HS-27A (cell line): ENCODE data around the gene SCT.

Source experiments
- DNase-seq: peaks from one replicate; pipeline ENCODE4 v3.0.0-alpha.2; 2012; ENCODE audit warnings: low read depth, missing footprints

The SCT gene

DNA sequence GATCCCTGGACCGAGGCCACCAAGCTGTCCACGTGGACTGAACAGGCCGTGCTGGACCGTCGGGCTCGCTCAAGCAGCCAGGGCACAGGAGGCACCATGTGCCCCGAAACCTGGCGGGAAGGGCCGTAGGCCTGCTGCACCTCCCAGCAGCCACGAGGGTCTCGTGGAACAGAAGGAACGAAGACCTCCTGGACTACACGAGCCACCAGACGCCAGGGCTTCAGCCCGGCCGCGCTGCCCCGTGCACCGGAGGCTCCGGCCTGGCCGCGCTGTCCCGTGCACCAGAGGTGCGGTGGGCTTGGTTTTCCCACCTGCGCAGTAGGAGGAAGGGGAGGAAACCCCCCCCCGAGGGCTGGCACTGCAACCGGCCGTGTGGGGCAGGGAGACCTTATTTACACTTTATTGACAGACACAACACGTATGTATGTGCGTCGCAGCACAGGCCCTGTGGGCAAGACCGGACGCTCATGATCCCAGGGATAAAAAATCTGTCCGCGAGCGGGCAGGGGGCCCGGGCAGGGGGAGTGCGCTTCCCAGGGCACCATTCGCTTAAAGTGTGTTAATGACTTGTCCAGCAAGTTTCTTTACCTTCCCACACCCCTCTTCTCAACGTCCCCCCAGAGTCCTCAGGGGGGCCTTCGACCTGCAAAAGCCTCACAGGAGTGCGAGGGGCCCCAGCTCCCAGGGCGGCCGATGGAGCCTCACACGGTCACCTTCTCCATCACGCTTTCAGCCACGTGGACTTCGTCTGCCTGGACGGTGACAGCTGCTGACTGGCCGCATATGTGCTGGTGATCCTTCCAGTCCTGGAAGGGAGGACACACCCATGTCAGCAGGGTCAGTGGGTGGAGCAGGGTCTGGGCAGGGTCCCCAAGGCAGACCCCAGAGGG, 17.1 kb upstream of the SCT start:
- DNase-seq: no peak

DNA sequence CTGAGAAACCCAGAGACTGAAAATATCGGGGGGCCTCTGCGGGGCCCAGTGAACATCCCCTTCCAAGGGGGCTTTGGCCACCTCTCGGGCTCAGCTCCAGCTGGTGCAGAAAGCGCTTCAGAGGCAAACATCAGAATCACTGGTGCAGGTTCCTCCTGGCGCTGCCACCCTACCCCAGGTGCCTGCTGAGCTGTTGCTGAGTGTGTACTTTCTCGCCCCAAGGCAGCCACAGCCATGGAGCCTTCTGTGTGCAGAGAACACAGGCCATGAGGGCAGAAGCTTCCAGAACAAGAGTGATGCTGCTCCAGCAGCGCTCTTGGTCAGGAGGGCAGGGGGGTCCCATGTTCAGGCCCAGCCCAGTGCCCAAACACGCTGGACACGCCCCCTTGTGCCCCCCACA, 16.4 kb upstream of the SCT start:
- DNase-seq: no peak

DNA sequence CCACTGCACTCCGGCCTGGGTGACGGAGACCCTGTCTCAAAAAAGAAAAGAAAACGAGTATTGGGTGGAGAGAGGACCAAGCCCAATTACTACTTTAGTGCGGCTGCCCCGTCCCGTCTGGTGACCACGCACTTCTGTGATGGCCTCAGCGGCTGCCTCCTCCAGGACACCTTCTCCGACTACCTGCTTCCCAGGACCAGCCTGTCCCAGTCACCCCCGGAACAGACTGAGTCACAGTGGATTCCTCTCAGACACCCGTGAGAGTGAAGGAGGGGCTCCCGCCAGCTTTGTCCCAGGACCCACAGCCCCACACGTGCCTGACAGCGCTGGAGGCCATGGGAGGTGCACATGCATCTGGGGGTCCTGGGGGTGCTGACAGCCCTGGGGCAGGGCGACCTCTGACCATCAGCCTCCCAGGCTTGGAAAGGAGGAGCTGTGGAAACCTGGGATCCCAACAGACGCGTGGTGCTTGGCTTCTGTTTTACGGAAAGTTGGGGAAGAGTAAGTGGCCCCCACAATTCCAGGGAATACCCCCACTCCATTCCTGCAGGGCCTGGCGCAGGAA, 14.9 kb upstream of the SCT start:
- no peak for DNase-seq

DNA sequence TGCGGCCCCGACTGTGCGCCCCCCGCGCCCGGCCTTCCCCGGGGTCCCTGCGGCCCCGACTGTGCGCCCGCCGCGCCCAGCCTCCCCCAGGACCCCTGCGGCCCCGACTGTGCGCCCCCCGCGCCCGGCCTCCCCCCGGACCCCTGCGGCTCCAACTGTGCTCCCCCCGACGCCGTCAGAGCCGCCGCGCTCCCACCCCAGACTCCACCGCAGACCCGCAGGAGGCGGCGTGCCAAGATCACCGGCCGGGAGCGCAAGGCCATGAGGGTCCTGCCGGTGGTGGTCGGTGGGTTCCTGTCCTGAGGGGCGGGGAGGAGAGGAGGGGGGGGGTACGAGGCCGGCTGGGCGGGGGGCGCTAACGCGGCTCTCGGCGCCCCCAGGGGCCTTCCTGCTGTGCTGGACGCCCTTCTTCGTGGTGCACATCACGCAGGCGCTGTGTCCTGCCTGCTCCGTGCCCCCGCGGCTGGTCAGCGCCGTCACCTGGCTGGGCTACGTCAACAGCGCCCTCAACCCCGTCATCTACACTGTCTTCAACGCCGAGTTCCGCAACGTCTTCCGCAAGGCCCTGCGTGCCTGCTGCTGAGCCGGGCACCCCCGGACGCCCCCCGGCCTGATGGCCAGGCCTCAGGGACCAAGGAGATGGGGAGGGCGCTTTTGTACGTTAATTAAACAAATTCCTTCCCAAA, 13.2 kb upstream of the SCT start:
- DNase-seq: no peak

DNA sequence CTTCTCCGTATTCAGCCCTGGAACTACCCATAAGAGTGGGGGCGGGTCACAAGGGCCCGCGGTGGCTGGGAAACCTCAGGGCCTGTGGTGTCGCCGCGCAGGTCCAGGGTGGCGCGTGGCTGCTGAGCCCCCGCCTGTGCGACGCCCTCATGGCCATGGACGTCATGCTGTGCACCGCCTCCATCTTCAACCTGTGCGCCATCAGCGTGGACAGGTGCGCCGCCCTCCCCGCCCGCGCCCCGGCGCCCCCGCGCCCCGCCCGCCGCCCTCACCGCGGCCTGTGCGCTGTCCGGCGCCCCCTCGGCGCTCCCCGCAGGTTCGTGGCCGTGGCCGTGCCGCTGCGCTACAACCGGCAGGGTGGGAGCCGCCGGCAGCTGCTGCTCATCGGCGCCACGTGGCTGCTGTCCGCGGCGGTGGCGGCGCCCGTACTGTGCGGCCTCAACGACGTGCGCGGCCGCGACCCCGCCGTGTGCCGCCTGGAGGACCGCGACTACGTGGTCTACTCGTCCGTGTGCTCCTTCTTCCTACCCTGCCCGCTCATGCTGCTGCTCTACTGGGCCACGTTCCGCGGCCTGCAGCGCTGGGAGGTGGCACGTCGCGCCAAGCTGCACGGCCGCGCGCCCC, 12.5 kb upstream of the SCT start:
- no peak for DNase-seq

DNA sequence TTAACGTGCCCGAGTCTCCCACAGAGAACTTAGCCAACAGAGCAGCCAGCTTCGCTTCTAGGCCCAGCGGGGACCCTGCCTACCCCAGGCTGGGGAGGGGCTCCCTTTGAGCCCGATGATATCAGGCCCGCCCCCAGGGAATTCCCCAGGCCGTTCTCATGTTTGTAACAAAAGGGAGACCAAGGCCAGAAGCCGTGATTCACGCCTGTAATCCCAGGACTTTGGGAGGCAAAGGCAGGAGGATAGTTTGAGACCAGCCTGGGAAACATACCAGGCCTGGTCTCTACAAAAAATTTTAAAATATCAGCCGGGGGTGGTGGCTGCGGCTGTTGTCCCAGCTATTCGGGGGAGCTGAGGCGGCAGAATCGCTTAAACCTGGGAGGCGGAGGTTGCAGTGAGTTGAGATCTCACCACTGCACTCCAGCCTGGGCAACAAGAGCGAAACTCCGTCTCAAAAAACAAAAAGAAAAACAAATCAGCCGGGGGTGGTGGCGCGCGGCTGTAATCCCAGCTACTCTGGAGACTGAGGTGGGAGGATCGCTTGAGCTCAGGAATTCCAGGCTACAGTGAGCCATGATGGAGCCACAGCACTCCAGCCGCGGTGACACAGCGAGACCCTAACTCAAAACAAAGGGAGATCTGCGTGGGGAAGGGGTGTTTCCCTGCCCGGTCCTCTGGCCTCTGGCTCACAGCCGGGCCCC, 11.8 kb upstream of the SCT start:
- DNase-seq: no peak

DNA sequence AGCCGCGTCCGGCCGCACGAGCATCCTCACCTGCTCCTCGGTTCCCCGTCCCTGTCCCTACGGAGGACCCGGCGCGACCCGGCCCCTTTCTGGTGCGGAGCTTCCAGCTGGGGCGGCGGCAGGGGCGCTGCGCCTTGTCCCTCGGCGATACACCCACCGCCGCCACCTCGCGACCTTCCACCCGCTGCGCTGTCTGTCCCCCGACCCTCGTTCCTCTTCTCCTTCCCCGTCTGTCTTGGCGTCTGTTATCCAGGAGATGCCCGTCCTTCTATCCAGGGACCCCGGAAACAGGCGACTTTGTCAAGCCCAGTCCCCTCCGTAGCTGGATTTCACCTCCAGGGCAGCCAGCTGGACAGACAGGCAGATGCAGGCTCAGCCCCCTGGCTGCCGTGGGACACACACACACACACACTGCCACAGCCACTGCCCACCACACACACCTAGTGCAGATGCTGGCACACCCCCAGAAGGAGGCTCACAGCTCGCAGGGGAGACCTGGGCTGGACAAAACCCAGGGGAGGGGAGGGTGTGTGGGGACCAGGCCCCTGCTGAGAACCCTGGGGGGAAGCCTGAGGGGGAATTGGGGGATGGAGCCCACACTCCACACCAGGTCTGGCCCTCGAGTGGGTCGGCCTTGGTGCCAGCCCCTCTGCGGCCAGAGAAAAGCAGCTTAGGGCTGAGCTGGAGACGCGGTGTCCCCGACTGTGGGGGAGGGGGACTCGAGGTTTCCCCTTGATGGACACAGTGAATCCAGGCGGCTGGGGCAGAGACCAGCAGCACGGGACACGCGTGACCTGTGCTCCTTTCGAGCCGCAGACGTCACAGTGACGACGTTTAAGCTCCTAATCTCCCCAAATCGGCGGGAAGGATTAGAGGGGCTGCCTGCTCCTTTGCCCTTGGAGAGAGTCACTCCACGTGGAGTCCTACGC, 10.9 kb upstream of the SCT start:
- DNase-seq: no peak

DNA sequence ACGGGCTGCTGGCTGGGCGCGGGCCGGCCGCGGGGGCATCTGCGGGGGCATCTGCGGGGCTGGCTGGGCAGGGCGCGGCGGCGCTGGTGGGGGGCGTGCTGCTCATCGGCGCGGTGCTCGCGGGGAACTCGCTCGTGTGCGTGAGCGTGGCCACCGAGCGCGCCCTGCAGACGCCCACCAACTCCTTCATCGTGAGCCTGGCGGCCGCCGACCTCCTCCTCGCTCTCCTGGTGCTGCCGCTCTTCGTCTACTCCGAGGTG, 10.3 kb upstream of the SCT start:
- no peak for DNase-seq

DNA sequence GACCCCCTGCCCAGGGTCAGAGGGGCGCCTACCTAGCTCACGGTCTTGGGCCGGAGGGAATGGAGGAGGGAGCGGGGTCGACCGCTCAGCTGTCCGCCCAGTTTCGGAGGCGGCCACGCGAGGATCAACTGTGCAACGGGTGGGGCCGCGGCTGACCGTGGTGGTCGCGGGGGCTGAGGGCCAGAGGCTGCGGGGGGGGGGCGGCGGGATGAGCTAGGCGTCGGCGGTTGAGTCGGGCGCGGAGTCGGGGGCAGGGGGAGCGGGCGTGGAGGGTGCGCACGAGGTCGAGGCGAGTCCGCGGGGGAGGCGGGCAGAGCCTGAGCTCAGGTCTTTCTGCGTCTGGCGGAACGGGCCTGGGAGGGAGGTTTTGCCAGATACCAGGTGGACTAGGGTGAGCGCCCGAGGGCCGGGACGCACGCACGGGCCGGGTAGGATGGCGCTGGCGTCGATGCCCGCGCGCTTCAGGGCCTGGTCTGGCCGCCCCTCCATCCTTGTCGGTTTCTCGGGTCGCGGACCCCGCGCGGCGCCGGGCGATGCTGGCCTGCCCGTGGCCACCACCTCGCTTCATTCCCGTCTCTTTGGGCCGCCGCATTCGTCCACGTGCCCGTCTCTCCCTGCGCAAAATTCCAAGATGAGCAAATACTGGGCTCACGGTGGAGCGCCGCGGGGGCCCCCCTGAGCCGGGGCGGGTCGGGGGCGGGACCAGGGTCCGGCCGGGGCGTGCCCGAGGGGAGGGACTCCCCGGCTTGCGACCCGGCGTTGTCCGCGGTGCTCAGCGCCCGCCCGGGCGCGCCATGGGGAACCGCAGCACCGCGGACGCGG, 9.7 kb upstream of the SCT start, which contains the start of gene DRD4:
DRD4 (plus strand) TSS at position 759 of the 822 bp plus-strand sequence; CDS start at position 795, 36 bp downstream.
- DNase-seq: no peak

DNA sequence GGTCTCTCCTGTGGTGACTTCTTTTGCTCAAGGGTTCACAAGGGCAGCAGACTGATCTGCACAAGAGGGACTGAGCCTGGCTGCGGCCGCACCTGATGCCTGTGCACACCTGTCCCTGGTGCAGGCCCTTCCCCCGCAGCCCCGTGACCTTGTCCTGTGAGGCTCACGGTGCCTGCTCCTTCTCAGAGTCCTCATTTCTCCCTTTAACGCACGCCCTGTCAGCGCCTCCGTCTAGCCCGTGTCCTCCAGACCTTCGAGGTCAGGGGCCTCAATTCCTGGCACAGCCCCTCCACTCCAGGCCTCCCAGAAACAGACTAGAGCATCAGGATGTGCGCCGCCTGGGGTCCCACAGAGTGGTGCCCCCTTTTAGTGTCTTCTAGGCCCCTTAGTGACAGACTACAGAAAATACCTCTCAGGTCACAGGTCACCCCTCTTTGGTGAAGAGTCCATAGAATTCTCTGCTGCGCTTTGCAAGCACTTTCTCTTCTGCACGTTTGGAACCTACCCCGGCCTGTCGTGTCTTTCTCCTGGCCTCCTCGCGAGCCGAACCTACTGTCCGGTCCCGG, 9.0 kb upstream of the SCT start:
- no peak for DNase-seq

DNA sequence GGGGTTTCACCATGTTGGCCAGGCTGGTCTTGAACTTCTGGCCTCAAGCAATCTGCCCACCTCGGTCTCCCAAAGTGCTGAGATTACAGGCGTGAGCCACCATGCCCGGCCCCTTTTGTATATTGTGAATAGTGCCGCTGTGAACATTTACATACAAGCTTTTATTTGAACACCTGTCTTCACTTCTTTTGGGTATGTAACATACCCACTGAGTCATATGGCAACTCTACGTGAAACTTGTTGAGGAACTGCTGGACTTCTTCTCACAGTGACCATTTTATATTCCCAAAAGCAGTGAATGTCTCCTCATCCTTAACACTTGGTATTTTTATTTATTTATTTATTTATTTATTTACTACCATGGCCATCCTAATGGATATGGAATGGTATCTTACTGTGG, 3.9 kb upstream of the SCT start:
- no peak for DNase-seq

DNA sequence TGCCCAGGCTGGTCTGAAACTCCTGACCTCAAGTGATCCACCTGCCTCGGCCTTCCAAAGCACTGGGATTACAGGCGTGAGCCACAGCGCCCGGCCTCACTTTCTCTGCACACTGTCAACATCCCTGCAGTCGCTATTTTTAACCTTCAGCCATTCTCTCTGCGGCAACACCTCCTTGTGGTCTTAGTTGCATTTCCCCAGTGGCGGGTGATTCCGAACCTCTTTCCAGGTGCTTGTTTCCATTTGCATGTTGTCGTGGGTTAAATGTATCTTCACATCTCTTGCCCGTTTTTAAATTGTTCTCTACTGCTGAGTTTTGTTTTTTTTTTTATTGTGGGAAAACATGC, 2.2 kb upstream of the SCT start:
- no peak for DNase-seq

DNA sequence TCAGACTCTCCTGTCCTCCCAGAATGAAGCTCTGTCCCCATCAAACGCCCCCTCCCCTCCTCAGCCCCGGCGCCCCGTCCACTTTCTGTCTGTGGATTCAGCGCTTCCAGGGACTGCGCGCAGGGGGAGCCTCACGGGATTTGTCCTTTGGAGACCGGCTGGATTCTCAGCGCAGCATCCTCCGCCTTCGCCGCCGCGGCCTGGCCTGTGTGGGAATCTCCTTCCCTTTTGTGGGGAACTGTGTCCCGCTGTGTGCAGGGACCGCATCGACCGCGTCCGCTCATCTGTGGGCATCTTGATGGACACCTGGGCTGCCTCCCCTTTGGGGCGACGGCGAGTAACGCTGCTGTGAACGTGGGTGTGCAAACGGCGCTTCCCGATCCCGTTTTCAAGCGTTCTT, 1.1 kb upstream of the SCT start:
- DNase-seq: no peak

DNA sequence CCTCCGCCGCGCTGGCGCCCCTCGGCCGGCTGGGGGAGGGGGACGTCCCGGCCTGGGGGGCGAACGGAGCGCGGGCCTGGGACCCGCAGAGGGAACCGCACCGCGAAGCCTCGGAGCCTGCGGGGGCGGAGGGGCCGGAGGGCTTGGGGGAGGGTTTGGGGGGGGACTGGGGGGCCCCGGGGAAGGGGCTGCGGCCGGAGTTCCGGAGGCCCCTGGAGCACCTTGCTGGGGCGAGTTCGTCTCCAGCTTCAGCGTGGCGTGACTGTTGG, 261 bp upstream of the SCT start:
- no peak for DNase-seq

DNA sequence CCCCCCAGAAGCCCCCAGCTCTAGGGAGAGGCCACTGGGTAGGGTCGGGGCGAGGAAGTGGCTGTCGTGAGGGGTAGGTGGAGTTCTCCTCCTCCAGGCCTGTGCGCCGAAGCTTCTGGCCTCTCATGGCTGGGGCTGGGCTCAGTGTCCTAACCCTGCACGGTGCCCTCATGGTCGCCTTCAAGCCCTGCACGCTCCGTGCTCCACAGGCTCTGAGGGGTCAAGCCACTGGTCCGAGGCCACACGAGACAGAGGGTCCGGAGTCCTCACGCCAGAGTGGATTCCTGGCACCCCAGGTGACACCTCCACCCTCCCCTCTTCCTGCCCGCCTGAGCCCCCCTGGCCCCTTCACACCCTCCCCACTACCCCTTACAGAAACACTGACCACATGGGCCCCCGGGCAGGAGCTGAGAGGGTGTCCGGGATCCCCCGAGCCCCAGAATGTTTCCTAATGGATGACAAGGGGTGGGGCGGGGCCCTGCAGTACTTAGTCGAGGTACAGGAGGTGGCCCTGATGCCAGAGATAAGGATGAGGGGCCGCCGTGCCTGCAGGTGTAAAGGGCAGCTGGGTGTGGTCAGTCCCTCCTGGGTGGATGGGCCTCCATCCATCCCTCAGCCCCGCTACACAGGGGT, 1.2 kb downstream of the SCT start:
- DNase-seq: no peak

DNA sequence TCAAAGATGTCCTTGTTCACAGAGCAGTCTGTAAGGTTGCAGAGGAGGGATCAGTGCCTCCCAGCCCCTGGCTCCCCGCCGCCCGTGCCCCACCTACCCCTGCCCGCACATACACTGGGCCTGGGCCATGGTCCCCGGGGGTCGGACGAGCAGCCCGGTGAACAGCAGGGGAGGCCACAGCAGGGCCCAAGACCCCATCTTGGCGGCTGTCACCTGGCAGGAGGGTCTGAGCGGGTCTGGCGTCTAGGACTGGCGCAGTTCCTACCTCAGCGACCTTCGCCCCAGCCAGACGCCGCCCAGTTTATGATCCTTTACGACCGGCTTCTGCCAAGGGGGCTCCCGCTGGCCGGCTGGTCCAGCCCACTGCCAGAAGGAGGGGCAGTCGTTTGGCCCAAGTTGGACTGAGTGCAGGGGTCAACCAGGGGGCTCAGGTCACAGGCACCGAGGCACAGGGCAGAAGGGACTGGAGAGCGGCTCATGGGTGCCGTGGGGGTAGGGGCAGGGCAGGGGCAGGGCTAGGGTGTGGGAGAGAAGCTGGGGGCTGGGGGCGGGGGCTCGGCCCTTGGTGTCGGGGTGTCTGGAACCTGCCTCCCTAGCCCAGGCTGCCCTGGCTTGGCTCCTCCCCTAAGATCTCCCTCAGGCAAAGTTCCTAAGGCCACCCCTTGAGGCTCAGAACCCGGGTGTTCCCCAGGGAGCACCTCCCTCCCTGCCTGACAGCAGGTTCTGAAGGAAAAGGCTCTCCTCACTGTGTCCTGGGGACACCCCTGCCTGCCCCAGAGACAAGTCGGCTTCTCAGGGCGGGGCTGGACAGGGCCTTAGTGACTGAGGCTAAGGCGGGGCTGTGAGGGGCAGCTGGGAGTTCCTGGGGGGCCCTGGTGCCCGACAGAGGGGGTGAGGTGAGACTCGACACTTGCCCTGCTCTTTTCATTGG, 2.0 kb downstream of the SCT start, which contains the start of gene CDHR5:
CDHR5 (minus strand) TSS at position 251 of the 931 bp plus-strand sequence; CDS start at position 198, 53 bp downstream.
- DNase-seq: no peak

DNA sequence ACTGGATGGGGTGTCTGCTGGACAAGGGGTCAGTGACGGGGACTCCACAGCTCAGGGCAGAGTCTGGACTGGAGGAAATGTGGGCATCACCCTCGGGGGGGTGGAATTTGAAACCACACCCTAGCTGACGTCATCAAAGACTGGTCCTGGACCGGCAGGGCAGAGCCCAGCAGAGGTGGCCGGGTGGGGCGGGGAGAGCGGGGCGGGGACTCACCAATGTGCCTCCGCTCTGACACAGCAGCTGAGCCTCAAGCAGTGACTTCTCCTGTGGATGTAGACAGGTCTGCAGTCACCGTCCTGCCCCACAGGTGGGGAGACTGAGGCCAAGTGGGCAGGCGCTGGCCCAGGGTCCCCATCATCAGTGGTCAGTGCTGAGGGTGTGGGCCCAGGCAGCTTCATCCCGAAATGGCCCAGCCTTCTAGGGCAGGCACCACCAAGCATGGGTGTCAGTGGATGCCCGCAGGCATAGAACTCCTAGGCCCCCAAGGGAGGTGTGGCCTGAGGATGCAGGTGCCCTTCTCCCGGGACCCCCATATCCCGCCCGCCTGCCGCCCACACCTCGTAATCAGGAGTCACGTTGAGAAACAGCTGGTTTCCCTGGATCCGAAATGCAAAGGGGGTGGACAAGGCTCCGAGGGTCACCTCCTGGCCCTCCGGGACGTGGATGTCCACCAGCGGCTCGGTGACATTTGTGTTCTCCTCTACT, 2.8 kb downstream of the SCT start:
- DNase-seq: peak; percentile 20

DNA sequence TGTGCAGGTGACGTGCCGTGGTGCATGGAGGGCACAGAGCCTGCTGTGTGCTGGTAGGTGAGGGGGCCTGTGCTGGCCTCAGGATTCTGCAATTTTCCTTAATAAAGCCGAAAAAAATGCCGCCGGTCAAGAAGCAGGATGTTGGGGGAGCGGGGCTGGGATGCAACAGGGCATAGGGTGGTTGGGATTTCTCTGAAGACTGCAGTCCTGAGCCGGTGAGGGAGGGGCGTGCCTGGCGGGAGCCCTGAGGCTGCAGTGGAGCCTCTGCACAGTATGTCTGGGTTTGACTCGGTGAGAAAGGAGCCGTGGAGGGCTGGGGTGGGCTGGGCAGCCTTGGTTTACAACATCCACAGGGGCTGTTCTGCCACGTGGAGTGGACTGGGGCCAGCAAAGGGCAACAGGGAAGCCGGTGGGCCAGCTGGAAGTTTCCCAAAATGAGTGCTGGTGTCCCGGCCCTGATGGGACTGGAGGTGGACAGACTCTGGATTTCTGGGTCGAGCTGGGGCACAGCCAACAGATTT, 3.6 kb downstream of the SCT start:
- DNase-seq: no peak
